K562 (cell line): ENCODE measurements around the gene PLCD1. TPM values are rescaled to one million over a fixed set of nuclear protein-coding genes. Genes with fewer than 3 reads are reported as not detected.

ENCODE experiments used
- BRD4 ChIP-seq: fragments of 200-600 bp; sonication (generic); IDR thresholded peaks from 2 replicates; pipeline ENCODE4 v1.6.1; 2017; ENCODE audit warnings: inconsistent platforms
- ETV6 ChIP-seq, 3 experiments: fragments of 150-350 bp in 1 of 3; sonication (generic) in 1 of 3; formaldehyde crosslinking in 1 of 3; IDR thresholded peaks; 2 replicates each; pipeline versions ENCODE4 v1.6.1 to v1.8.0; 2014 to 2022; ENCODE audit warnings: borderline replicate concordance in 2 of 3, low read depth in 2 of 3, antibody characterized with exemption in 1 of 3, low read length in 1 of 3, mild to moderate bottlenecking in 1 of 3, missing genetic modification reagents in 1 of 3
- FOSL1 ChIP-seq: fragments of 200-800 bp; sonication (Bioruptor generic); conservative IDR thresholded peaks from 2 replicates; pipeline ENCODE4 v1.6.1; 2016; ENCODE audit warnings: missing genetic modification characterization, missing compliant biosample characterization
- HMG20B ChIP-seq: fragments of 250-450 bp; sonication (Bioruptor Pico); IDR thresholded peaks from 2 replicates; pipeline ENCODE4 v1.5.0; 2021; ENCODE audit warnings: mild to moderate bottlenecking
- NR0B1 ChIP-seq: fragments of 450-650 bp; IDR thresholded peaks from one replicate; pipeline ENCODE4 v1.6.1; 2018; ENCODE audit warnings: mild to moderate bottlenecking, moderate library complexity; ENCODE audit not compliant: partially characterized antibody
- PHF21A ChIP-seq: fragments of 450-650 bp; IDR thresholded peaks from 2 replicates; pipeline ENCODE4 v1.6.1; 2017; ENCODE audit warnings: low read depth, borderline replicate concordance
- RBBP5 ChIP-seq: fragments of 200-600 bp; sonication (generic); IDR thresholded peaks from 2 replicates; pipeline ENCODE4 v1.6.1; 2012; ENCODE audit warnings: borderline replicate concordance, mild to moderate bottlenecking, low read length, control low read depth, inconsistent platforms; ENCODE audit not compliant: insufficient read depth, poor library complexity, severe bottlenecking
- SIRT6 ChIP-seq: IDR thresholded peaks from one replicate; pipeline ENCODE4 v1.6.1; 2012; ENCODE audit warnings: low read depth, mild to moderate bottlenecking, control low read depth, inconsistent platforms, low read length, moderate library complexity
- SIX5 ChIP-seq, 2 experiments: IDR thresholded peaks; 2 replicates each; pipeline ENCODE4 v1.6.1; 2011; ENCODE audit warnings: low read length in 2 of 2, borderline replicate concordance in 1 of 2, low read depth in 1 of 2, mild to moderate bottlenecking in 1 of 2, moderate library complexity in 1 of 2; ENCODE audit not compliant: insufficient read depth in 1 of 2
- SMAD1 ChIP-seq: fragments of 150-350 bp; IDR thresholded peaks from 2 replicates; pipeline ENCODE4 v1.6.1; 2014; ENCODE audit warnings: low read length, low read depth; ENCODE audit not compliant: partially characterized antibody
- SNAPC5 ChIP-seq: fragments of 250-450 bp; sonication (Bioruptor Pico); IDR thresholded peaks from 2 replicates; pipeline ENCODE4 v1.8.0; 2021; ENCODE audit warnings: moderate library complexity, mild to moderate bottlenecking, inconsistent platforms
- SNIP1 ChIP-seq: fragments of 450-650 bp; IDR thresholded peaks from 2 replicates; pipeline ENCODE4 v1.7.1; 2017; ENCODE audit warnings: low read depth, mild to moderate bottlenecking
- SPI1 ChIP-seq: IDR thresholded peaks from 2 replicates; pipeline ENCODE4 v1.6.1; 2011; ENCODE audit warnings: low read depth, low read length, control low read depth, borderline replicate concordance
- SRSF7 ChIP-seq: fragments of 200-400 bp; formaldehyde crosslinking; optimal IDR thresholded peaks from 2 replicates; pipeline ENCODE3; 2017; ENCODE audit warnings: mild to moderate bottlenecking, low read depth, low read length
- polyA plus RNA-seq, 8 experiments: library from polyadenylated mRNA; depleted of rRNA in 4 of 8; stranded (reverse) in 5 of 8; unstranded in 3 of 8; fragments of >200 nt; fragmentation: Nextera tagmentation in 2 of 8; fragmentation: Illumina TruSeq in 1 of 8; extraction: Ambion mirVana in 2 of 8; extraction: Trizol in 1 of 8; gene quantifications; 2 replicates each; pipeline versions ENCODE4 v1.2.1 to v1.2.3, GENCODE V29; 2011 to 2014; ENCODE audit warnings: inconsistent platforms in 1 of 8, missing spikeins in 1 of 8
- total RNA-seq, 7 experiments: library from RNA; depleted of rRNA in 6 of 7; stranded (reverse); fragments of >200 nt in 6 of 7; fragmentation: Illumina TruSeq in 2 of 7; extraction: Trizol in 2 of 7; gene quantifications; 2 replicates each; pipeline versions ENCODE4 v1.2.1 to v1.2.3, GENCODE V29; 2011 to 2021; ENCODE audit warnings: low replicate concordance in 1 of 7
- TF ChIP-seq, protein P1 (sequence below), 2 experiments: fragments of 450-650 bp; formaldehyde crosslinking in 1 of 2; IDR thresholded peaks; 2 replicates each; pipeline versions ENCODE4 v1.4.0 to v1.6.1; 2014 to 2020; ENCODE audit warnings: mild to moderate bottlenecking in 2 of 2, borderline replicate concordance in 1 of 2, low read depth in 1 of 2
- TF ChIP-seq, protein P2 (sequence below): IDR thresholded peaks from 3 replicates; pipeline ENCODE4 v1.6.1; 2011; ENCODE audit warnings: borderline replicate concordance, mild to moderate bottlenecking; ENCODE audit not compliant: insufficient read length, insufficient read depth

Gene PLCD1
- total and polyA plus RNA-seq, 9 of the 15 experiments (the other 6 are each of a cell fraction or from before 2014, with no cell fraction given), result 5.4 to 209 (median 116) TPM

- TF ChIP-seq, protein P1, sequence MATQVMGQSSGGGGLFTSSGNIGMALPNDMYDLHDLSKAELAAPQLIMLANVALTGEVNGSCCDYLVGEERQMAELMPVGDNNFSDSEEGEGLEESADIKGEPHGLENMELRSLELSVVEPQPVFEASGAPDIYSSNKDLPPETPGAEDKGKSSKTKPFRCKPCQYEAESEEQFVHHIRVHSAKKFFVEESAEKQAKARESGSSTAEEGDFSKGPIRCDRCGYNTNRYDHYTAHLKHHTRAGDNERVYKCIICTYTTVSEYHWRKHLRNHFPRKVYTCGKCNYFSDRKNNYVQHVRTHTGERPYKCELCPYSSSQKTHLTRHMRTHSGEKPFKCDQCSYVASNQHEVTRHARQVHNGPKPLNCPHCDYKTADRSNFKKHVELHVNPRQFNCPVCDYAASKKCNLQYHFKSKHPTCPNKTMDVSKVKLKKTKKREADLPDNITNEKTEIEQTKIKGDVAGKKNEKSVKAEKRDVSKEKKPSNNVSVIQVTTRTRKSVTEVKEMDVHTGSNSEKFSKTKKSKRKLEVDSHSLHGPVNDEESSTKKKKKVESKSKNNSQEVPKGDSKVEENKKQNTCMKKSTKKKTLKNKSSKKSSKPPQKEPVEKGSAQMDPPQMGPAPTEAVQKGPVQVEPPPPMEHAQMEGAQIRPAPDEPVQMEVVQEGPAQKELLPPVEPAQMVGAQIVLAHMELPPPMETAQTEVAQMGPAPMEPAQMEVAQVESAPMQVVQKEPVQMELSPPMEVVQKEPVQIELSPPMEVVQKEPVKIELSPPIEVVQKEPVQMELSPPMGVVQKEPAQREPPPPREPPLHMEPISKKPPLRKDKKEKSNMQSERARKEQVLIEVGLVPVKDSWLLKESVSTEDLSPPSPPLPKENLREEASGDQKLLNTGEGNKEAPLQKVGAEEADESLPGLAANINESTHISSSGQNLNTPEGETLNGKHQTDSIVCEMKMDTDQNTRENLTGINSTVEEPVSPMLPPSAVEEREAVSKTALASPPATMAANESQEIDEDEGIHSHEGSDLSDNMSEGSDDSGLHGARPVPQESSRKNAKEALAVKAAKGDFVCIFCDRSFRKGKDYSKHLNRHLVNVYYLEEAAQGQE (IDR thresholded peaks at IDR 0.05; ENCODE audit: borderline replicate concordance), result no peak
- TF ChIP-seq, protein P1 (CRISPR knock-in tag; IDR thresholded peaks at IDR 0.05; ENCODE audit: low read depth), result no peak
- TF ChIP-seq SMAD1 (no peak), SPI1 (no peak), ETV6 (IDR thresholded peaks at IDR 0.05; ENCODE audit: borderline replicate concordance in 1 of 2, low read depth in 2 of 2, low read length in 1 of 2) (no peak), ETV6 (CRISPR knock-in tag; IDR thresholded peaks at IDR 0.05; ENCODE audit: borderline replicate concordance) (no peak), PHF21A (no peak), BRD4 (no peak), SIX5 (IDR thresholded peaks at IDR 0.05; ENCODE audit: borderline replicate concordance in 1 of 2, insufficient read depth in 1 of 2, low read depth in 1 of 2, low read length in 2 of 2) (no peak), NR0B1 (no peak), HMG20B (CRISPR knock-in tag) (no peak), SNIP1 (no peak), FOSL1 (tag) (no peak), SNAPC5 (CRISPR knock-in tag) (no peak), SIRT6 (no peak), SRSF7 (no peak), RBBP5 (no peak)
- TF ChIP-seq, protein P2, sequence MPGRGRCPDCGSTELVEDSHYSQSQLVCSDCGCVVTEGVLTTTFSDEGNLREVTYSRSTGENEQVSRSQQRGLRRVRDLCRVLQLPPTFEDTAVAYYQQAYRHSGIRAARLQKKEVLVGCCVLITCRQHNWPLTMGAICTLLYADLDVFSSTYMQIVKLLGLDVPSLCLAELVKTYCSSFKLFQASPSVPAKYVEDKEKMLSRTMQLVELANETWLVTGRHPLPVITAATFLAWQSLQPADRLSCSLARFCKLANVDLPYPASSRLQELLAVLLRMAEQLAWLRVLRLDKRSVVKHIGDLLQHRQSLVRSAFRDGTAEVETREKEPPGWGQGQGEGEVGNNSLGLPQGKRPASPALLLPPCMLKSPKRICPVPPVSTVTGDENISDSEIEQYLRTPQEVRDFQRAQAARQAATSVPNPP, result no peak
These were observed 9.6 kb downstream of the PLCD1 start (continued) for GRCh38 chr3:38019658-38020341.
